ENCODE data around the gene GINS3. TPM values are rescaled to one million over a fixed set of nuclear protein-coding genes. Genes with fewer than 3 reads are reported as not detected.

Gene GINS3
- total RNA-seq, 1 donor from 2014 or later, result 7.0 TPM

- DNase-seq (ENCODE audit: low spot score), result no peak
Observed at GRCh38 chr16:58425245-58425644, 33.0 kb downstream of the GINS3 start.

GRCh38 chr16:58425756-58426494 lies 33.7 kb downstream of the GINS3 start:
- no peak for DNase-seq (ENCODE audit: low spot score)

DNA sequence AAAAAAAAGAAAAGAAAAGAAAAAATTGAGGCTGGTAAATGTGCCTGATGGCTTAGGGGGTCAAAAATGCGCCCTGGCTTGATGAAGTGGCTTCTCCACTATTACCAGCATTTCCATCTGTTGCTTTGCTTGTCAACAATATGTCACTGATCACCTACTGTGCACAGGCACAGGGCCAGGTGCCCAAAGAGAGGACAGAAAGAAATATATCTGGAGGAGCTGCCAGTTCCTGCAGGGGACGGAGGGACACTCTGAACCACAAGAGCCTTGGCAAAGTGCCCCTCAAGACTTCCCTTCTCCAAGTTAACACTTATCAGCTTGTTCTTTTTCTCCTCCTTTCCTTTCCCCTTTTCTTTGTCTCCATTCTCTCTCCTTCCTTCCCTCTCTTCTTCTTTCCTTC lies 34.7 kb downstream of the GINS3 start:
- DNase-seq (ENCODE audit: low spot score), result no peak

GRCh38 chr16:58428621-58429542 lies 36.6 kb downstream of the GINS3 start:
- DNase-seq (ENCODE audit: low spot score), result no peak

- no peak for DNase-seq (ENCODE audit: low spot score)
Observed at GRCh38 chr16:58430718-58431117, 38.4 kb downstream of the GINS3 start.

DNA sequence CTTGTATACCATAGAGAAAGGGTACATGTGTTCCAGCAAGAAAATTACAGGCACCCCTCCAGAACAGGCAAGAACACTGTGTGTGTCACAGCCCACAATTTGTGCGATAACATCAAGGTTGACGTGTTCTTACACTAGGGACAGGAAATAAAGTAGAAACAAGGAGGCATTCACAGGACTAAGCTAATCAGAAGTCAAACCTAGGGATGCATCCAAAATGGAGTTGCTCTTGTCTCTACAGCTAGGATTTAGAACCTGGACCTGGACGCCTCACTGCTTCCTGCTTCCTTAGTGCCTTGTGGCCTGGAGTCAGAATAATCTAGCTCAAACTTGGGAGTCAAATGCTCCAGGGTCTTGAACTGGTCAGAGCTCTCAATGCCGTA lies 41.3 kb downstream of the GINS3 start:
- no peak for DNase-seq (ENCODE audit: low spot score)

GRCh38 chr16:58435779-58436178 lies 43.5 kb downstream of the GINS3 start:
- no peak for DNase-seq (ENCODE audit: low spot score)

- no peak for DNase-seq (ENCODE audit: low spot score)
Observed at GRCh38 chr16:58440131-58440530, 47.9 kb downstream of the GINS3 start.

DNA sequence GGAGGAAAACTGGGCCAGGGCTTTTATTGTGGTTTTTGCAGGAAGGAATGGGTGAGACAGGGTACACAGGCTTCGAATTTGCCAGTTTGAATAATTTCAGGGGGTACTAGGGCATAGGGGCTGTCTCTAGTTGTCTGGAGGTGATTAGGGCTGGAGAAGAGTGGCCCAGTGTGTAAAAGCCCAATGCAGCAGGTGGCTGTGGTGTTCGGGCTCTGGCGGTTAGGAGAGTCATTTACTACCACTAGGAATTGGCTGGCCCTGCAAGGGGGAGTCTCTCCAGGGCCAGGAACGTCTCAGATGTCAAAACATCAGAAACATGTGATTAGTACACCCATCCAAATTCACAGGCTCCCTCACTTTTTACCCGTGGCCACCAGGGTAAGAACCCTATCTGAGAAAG lies 50.3 kb downstream of the GINS3 start:
- DNase-seq (ENCODE audit: low spot score), result no peak

DNA sequence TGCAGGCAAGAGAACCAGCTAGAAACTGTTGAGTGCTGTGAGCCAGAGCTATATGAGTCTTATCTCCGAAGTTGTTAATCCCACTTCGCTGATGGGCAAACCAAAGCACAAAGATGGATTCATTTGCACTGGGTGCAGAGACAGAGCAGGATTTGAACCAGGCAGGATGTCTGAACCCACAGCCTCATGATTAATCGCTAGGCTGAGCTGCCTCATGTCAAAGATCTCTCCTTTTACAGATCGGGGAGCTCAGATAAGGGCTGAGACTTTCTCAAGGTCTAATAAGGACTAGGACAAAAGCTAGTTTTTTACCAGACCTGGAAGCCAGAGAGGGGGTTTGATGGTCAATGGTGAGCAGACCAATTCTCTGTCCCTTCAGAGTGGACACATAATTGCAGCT lies 51.5 kb downstream of the GINS3 start:
- no peak for DNase-seq (ENCODE audit: low spot score)

DNA sequence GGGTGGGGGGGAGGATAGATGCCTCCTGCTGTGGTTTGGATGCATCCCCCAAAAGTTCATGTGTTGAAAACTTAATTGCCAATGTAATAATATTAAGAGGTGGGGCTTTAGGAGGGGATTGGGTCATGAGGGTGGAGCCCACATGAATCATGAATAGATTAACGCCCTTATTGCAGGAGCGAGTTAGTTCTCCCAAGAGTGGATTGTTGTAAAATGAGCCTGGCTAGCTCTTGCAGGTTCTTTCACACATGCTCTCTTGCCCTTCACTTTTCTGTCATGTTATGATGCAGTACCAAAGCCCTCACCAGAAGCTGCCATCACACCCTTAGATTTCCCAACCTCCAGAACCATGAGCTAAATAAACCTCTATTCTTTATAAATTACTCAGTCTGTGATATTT lies 52.0 kb downstream of the GINS3 start:
- no peak for DNase-seq (ENCODE audit: low spot score)

GRCh38 chr16:58448890-58449289 lies 56.6 kb downstream of the GINS3 start:
- DNase-seq (ENCODE audit: low spot score), result no peak

- no peak for DNase-seq (ENCODE audit: low spot score)
Observed at GRCh38 chr16:58449306-58449705, 57.0 kb downstream of the GINS3 start.

- no peak for DNase-seq (ENCODE audit: low spot score)
Observed at GRCh38 chr16:58449768-58450167, 57.5 kb downstream of the GINS3 start.

DNA sequence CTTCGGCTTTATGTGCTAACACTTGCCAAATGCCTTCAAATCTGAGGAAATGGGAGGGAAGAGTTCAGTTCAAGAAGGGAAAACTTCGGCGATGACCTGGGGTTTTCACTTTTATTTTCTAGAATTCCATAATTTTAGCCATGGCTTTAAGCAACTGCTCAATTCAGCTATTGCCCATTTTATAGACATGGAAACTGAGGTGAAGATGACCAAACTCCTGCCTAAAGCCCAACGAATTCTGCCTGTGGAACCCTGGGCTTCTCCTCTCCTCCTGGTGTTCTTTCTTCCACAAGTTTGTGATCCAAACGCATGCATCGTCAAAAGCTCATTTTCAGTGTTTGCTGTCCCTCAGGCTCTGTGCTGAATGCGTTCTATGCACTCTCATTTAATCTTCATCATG lies 58.3 kb downstream of the GINS3 start:
- DNase-seq (ENCODE audit: low spot score), result no peak

- DNase-seq (ENCODE audit: low spot score), result no peak
Observed at GRCh38 chr16:58451265-58451689, 59.0 kb downstream of the GINS3 start.

GRCh38 chr16:58451945-58452401 lies 59.7 kb downstream of the GINS3 start:
- DNase-seq (ENCODE audit: low spot score), result no peak

GRCh38 chr16:58452640-58453039 lies 60.4 kb downstream of the GINS3 start:
- DNase-seq (ENCODE audit: low spot score), result no peak

DNA sequence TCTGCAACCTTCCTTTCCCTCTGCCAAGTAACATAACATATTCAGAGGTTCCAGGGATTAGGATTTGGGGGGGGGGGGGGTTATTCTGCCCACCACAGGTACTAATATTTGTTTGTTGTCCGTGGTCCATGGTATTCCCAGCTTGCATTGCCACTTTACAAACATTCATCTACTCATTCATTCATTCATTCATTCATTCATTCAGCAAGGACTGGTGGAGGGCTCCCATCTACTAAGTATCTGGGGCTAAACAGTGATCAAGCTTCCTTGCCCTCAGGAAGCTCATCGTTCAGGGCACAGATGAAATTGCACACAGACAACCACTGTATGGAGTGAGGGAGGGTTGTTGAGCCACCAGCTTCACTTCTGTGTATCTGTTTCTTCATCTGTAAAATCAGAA lies 61.9 kb downstream of the GINS3 start:
- no peak for DNase-seq (ENCODE audit: low spot score)

DNA sequence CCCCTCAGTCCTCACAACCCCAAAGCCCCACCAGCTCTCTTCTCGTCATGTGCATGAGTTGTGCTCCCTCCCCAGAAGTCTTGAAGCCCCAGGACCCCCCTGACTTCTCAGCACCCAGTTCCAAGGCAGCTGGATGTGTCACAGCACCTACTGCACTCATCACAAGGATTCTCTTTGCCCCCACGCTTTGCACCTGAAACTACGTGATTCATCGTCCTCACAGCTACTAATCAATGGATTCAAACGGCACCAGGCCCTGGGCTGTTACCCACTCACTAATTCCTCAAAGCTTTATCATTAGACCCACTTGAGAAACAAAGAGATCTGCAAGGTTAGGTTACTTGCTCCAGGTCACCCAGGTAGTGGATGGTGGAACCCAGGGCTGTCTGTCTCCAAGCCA lies 62.6 kb downstream of the GINS3 start:
- DNase-seq (ENCODE audit: low spot score), result no peak
